CD4-positive, alpha-beta T cell treated with Interleukin-10 for 1 hour (primary cell): ENCODE measurements around the gene ANKMY1.

Source experiments
- DNase-seq: peaks from one replicate; pipeline ENCODE4 v3.0.0-alpha.2; 2020

ANKMY1 gene, protein sequence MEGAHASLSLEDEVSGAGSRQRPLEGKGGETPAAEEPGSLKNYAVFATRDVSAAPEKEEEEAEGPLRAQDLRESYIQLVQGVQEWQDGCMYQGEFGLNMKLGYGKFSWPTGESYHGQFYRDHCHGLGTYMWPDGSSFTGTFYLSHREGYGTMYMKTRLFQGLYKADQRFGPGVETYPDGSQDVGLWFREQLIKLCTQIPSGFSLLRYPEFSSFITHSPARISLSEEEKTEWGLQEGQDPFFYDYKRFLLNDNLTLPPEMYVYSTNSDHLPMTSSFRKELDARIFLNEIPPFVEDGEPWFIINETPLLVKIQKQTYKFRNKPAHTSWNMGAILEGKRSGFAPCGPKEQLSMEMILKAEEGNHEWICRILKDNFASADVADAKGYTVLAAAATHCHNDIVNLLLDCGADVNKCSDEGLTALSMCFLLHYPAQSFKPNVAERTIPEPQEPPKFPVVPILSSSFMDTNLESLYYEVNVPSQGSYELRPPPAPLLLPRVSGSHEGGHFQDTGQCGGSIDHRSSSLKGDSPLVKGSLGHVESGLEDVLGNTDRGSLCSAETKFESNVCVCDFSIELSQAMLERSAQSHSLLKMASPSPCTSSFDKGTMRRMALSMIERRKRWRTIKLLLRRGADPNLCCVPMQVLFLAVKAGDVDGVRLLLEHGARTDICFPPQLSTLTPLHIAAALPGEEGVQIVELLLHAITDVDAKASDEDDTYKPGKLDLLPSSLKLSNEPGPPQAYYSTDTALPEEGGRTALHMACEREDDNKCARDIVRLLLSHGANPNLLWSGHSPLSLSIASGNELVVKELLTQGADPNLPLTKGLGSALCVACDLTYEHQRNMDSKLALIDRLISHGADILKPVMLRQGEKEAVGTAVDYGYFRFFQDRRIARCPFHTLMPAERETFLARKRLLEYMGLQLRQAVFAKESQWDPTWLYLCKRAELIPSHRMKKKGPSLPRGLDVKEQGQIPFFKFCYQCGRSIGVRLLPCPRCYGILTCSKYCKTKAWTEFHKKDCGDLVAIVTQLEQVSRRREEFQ

GRCh38 chr2:240557808-240558207 lies at the start of gene ANKMY1:
TSS of gene ANKMY1 (minus strand) at chr2:240557988. CDS start at chr2:240557335, 653 bp downstream.
- DNase-seq: peak; percentile 74

- DNase-seq: no peak
Measured at GRCh38 chr2:240605867-240606743, 48.3 kb upstream of the ANKMY1 start.

- DNase-seq: no peak
Measured at GRCh38 chr2:240604939-240605716, 47.3 kb upstream of the ANKMY1 start.

DNA sequence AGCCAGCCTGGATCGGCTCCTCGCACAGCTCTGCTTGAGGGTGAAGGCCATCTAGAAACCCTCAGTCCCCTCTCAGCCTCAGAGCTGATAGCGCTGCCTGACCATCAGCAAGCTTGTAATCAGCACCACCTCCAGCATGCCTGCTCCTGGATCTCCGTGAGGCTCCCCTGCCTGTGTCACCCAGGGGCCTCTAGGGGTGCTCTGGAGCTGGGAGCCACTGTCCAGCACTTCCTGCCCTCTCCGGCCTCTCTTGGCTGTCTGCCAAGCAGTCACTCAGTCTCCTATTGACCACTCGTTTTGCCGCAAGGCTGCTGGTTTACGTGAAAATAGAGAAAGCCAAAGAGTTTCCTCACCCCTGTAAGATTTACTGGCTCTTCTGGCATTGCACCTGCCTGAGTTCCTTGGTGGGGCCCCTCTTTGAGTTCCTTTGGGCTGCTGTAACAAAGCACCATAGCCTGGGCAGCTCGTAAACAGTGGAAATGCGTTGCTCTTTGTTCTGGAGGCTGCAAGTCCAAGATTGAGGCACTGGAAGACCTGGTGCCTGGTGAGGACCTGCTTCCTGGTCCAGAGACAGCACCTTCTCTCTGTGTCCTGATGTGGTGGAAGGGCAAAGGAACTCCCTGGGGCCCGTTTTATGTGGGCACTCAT lies 46.6 kb upstream of the ANKMY1 start:
- no peak for DNase-seq

DNA sequence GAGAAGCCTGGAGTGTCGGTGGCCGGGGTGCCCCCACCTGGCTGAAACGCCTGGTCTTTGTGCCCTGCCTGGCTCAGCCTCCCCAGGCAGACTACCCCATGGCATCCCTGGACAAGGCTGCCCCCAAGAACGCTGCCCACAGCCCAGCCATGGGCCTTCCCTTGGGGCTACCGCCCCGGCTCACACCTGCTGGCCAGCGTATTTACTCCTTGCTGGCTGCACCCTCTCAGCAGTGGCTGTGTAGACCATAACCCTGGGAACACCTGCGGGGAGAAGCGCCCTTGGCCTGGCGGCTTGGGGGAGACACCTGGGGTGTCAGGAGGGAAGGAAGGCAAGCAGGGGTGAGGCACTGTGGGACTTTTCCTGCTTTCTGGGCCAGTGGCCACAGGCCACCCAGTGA lies 46.1 kb upstream of the ANKMY1 start:
- DNase-seq: no peak

- DNase-seq: no peak
Measured at GRCh38 chr2:240603081-240603835, 45.5 kb upstream of the ANKMY1 start.

GRCh38 chr2:240602266-240603050 lies 44.7 kb upstream of the ANKMY1 start:
- DNase-seq: no peak

GRCh38 chr2:240601831-240602160 lies 44.0 kb upstream of the ANKMY1 start:
- no peak for DNase-seq

DNA sequence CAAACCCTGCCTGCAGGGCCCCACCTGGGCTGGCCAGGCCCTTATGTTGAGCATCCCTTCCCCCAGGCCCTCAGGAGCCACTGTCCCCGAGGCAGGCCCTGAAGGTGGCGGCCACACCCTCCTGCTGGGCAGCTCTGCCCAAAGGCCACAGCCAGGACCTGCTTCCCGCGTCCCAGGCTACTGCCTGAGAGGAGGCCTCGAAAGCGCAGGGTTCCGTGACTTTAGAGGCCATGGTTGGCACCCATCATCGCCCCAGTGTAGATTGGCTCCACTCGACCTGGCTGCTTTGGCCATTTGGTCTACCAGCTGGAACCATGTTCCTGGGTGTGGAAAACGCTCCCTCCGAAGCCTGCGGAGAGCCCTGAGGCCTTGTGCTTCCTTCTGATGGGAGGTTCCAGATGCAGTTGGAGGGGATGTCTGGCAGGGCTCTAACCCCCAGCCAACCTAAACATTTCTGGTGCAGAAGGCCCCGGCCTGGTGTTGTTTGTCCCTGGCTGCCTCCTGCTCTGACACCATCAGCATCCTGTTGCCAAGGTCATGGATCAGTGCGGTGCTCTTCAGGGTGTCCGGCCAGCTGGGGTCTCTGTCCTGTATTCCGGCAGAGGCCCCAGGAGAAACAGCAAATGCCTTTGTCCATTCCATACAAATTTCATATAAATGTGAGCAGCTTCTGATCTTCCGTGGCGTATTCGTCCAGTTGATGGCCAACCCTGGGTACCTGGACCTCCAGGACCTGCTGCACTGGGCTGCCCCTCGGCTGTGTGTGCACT lies 43.5 kb upstream of the ANKMY1 start:
- DNase-seq: no peak

DNA sequence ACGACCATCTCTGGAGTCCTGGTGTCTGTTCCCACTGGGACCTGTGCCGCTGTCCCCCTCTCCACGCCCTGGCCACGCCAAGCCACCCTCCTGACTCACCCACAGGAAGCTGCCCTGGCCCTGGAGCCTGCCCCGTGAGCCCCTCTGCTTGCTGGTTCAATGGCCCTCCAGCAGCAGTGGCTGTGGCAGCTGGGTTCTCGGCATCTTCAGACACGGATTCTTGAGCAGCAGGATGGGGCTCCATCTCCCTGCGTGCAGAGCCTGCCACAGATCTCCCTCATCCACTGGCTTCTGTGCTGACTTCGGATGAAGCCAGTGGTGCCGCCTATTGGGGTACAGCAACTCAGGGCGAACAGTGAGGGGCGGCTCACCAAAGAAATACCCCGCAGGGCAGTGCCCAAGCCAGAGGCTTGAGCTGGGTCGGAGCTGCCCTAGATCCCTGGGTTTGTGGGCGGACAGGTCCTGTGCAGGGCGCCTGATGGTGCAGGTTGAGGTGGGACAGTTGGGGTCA lies 42.7 kb upstream of the ANKMY1 start:
- DNase-seq: no peak

GRCh38 chr2:240599141-240599583 lies 41.4 kb upstream of the ANKMY1 start:
- DNase-seq: no peak

- no peak for DNase-seq
Measured at GRCh38 chr2:240598311-240598911, 40.6 kb upstream of the ANKMY1 start.

- DNase-seq: no peak
Measured at GRCh38 chr2:240597419-240598181, 39.8 kb upstream of the ANKMY1 start.

DNA sequence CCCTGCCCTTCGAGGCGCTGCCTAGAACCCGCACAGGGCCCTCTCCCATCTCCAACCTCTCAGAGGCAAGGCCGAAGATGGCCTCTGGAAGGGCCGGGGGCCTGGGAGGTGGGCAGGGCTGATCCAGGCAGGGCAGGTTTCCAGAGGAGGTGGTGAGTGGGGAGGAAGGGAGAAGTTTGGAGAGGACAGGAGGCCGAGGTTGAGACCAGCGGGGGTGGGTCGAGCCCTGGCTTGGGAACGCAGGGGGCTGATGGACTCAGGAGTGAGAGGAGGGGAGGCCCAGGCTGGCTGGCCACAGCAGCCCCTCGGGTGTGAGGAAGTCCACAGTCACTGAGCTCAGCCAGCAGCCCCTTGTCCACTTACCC lies 39.2 kb upstream of the ANKMY1 start:
- no peak for DNase-seq

GRCh38 chr2:240596491-240596931 lies 38.7 kb upstream of the ANKMY1 start:
- no peak for DNase-seq

DNA sequence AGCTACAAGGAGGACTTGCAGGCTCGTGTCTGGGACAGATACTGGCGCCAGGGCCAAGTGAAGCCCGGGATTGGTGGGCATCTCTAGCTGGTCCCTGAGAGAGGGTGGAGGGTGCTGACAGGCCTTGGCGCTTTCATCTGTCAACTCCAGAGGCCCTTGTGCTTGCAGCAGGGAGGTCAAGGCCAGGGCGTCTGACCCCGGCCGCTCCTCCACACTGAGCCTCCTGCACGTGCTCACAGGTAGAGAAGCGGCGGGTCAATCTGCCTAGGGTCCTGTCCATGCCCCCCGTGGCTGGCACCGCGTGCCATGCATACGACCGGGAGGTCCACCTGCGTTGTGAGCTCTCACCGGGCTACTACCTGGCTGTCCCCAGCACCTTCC lies 38.3 kb upstream of the ANKMY1 start:
- no peak for DNase-seq

DNA sequence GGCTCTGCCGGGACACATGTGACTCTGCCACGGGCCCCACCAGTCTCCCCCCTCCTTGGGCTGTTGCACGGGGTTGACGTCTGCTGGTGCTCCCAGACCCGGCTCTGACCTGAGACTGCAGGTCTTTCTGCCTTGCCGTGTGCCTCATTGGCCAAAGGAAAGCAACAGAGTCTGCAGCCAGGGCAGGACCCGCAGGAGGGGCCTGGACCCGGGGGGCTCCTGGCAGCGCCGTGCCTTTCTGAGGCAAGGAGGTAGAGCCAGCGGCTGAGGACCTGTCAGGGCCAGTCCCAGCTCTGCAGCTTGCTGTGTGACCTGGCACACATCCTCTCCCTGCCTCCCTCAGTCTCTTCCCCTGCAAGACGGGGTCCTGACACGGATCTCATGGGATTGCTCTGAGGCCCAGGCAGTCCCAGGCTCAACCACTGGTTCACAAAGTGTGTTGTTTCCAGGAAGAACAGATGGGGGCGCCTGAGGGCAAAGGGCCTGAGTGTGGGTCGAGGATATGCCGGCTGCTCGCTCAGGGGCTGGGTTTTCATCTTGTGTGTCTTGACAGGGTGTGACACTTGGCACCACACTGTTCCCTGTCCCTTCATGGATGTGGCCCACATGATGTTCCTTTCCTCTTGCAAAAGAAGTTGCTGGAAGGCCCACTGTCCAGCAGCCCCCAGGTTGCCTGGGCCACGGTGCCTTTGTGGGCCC lies 37.7 kb upstream of the ANKMY1 start:
- DNase-seq: peak; percentile 44
